ENCODE measurements around the gene SLC8A2. TPM values are rescaled to one million over a fixed set of nuclear protein-coding genes. Genes with fewer than 3 reads are reported as not detected.

The SLC8A2 gene
- total RNA-seq, 1 experiment from 2014 or later, result 11.3 TPM

DNA sequence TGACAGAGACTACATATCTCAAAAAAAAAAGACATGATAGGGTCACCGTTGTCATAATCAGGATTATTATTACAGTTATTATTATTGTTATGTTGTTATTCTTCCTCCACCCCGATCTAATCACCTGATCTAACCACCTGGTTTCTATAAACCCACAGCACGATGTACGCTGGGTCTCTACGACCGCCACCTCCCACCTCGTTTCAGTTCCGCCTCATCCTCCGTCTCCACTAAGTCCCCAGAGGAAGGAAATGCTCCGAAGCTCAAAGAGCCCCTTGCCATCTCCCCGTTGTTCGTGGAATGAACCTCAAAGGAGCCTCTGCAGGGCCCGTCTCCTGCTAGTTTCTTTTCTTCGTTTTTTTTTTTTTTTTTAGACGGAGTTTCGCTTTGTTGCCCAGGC is 36.5 kb downstream of the SLC8A2 start:
- no peak overlapping the region for H3K9ac ChIP-seq (ENCODE audit: extremely low read depth, insufficient read length, low read length)
- H2BK15ac ChIP-seq (ENCODE audit: low read depth, low read length), result no peak overlapping the region
- no peak overlapping the region for H3K4me2 ChIP-seq (ENCODE audit: insufficient read depth, insufficient read length, low read length)
- H3K9me3 ChIP-seq (ENCODE audit: control insufficient read depth, low read depth, low read length), result no peaks in the 10 kb centered on the region
- H3K23me2 ChIP-seq (ENCODE audit: insufficient read length, low read depth, low read length, poor library complexity, severe bottlenecking), result no peaks in the 10 kb centered on the region
- no CpG with 5 or more reads among the region's 16 CpGs for WGBS (ENCODE audit: extremely low coverage, insufficient read length, low lambda C conversion rate)
- Mint-ChIP-seq H3K4me3 (no peak overlapping the region), H3K27me3 (ENCODE audit: low read depth) (peaks cover 9% of the 10 kb centered on the region), H3K9me3 (no peaks in the 10 kb centered on the region; a peak in 1 of 5 replicates), H3K27ac (no peak overlapping the region; a peak in 1 of 7 replicates), H3K4me1 (peaks cover 5 to 13% of the 10 kb centered on the region in 2 experiments), H3K36me3 (ENCODE audit: insufficient read depth in 1 of 3, low read depth in 3 of 3) (no peaks in the 10 kb centered on the region; a peak in 1 of 7 replicates)
- H4K91ac ChIP-seq (ENCODE audit: insufficient read length, low read depth, low read length), result no peak overlapping the region
- H2BK120ac ChIP-seq (ENCODE audit: low read depth, low read length, poor library complexity, severe bottlenecking), result no peak overlapping the region
- H3K79me1 ChIP-seq (ENCODE audit: insufficient read depth, low read depth, low read length, poor library complexity, severe bottlenecking), result no peaks in the 10 kb centered on the region
- no peak overlapping the region for H3K27ac ChIP-seq (ENCODE audit: insufficient read length, low read depth, low read length)
- H3K56ac ChIP-seq (ENCODE audit: insufficient read length, low read depth, low read length), result no peak overlapping the region
- no peak overlapping the region for H2BK5ac ChIP-seq (ENCODE audit: insufficient read length, low read length)
- H3K4me1 ChIP-seq (ENCODE audit: insufficient read depth, low read length), result no peaks in the 10 kb centered on the region
- no peak overlapping the region for H3K14ac ChIP-seq (ENCODE audit: insufficient read depth, low read length)
- no peak overlapping the region for H2AFZ ChIP-seq (ENCODE audit: low read length)
- TF ChIP-seq, protein P1, sequence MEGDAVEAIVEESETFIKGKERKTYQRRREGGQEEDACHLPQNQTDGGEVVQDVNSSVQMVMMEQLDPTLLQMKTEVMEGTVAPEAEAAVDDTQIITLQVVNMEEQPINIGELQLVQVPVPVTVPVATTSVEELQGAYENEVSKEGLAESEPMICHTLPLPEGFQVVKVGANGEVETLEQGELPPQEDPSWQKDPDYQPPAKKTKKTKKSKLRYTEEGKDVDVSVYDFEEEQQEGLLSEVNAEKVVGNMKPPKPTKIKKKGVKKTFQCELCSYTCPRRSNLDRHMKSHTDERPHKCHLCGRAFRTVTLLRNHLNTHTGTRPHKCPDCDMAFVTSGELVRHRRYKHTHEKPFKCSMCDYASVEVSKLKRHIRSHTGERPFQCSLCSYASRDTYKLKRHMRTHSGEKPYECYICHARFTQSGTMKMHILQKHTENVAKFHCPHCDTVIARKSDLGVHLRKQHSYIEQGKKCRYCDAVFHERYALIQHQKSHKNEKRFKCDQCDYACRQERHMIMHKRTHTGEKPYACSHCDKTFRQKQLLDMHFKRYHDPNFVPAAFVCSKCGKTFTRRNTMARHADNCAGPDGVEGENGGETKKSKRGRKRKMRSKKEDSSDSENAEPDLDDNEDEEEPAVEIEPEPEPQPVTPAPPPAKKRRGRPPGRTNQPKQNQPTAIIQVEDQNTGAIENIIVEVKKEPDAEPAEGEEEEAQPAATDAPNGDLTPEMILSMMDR (conservative IDR thresholded peaks at IDR 0.05), result no peak
- H2AK5ac ChIP-seq (ENCODE audit: insufficient read length, low read length), result no peak overlapping the region
- no peak overlapping the region for H2BK20ac ChIP-seq (ENCODE audit: low read depth, low read length, poor library complexity, severe bottlenecking)
- no peak overlapping the region for H3T11ph ChIP-seq (ENCODE audit: low read length)
- no peak overlapping the region for H3K23ac ChIP-seq (ENCODE audit: insufficient read length, low read depth, low read length)
- H4K8ac ChIP-seq (replicated peaks; ENCODE audit: insufficient read length, low read depth, low read length), result no peak overlapping the region
- no peaks in the 10 kb centered on the region for H4K20me1 ChIP-seq (ENCODE audit: control insufficient read depth, insufficient read depth, insufficient read length)
- no peaks in the 10 kb centered on the region for H3K27me3 ChIP-seq (ENCODE audit: insufficient read depth, low read length)
- no peaks in the 10 kb centered on the region for H3K79me2 ChIP-seq (ENCODE audit: insufficient read depth, low read length)
- H3K18ac ChIP-seq (ENCODE audit: insufficient read length, low read depth, low read length), result no peak overlapping the region
- no peak overlapping the region for H3K4ac ChIP-seq (ENCODE audit: low read depth, low read length)
- H2BK12ac ChIP-seq (ENCODE audit: insufficient read length, low read depth, low read length), result no peak overlapping the region
- DNase-seq, result no peak
- no peak overlapping the region for H4K5ac ChIP-seq (ENCODE audit: insufficient read length, low read depth, low read length)

All from H9 (cell line).